GM12878 (cell line): ENCODE data around the gene ESYT2. TPM values are rescaled to one million over a fixed set of nuclear protein-coding genes. Genes with fewer than 3 reads are reported as not detected.

Experiments used
- ATAC-seq: fragments of 200-7000 bp; cut with Tn5 transposase; 3 replicates; pipeline ENCODE4 v1.9.1; 2020; ENCODE audit warnings: mild to moderate bottlenecking, moderate library complexity
- BruUV-seq: library from RNA; stranded (reverse); fragments of 400-500 nt; replicated peaks from 2 replicates; lab custom pipeline; 2021; lab: Mats Ljungman, UMichigan
- CTCF ChIA-PET: fragments of 300-600 bp; sonication (Branson Sonifier 250); formaldehyde crosslinking; extraction: SDS; loops from one replicate; lab custom pipeline; 2021; ENCODE audit warnings: inconsistent platforms; lab: Yijun Ruan, JAX
- POLR2A ChIA-PET: fragments of 350-600 bp; formaldehyde crosslinking; extraction: SDS; loops from one replicate; lab custom pipeline; 2021; ENCODE audit warnings: inconsistent platforms; lab: Charles Lee
- RAD21 ChIA-PET: fragments of 300-600 bp; sonication (Branson Sonifier 250); formaldehyde crosslinking; loops from one replicate; lab custom pipeline; 2023; ENCODE audit warnings: antibody characterized with exemption; ENCODE audit not compliant: unreplicated experiment; lab: Charles Lee
- SMC1A ChIA-PET: fragments of 300-600 bp; sonication (Branson Sonifier 250); formaldehyde crosslinking; loops from one replicate; lab custom pipeline; 2023; ENCODE audit not compliant: unreplicated experiment, uncharacterized antibody; lab: Charles Lee
- DNase-seq: peaks from one replicate; pipeline ENCODE4 v3.0.0-alpha.2; 2011; ENCODE audit warnings: low read depth, low spot score
- FAIRE-seq: peaks from 3 replicates; lab custom pipeline; 2011; peaks lifted over from hg19 to GRCh38; lab: Jason Lieb, UNC
- H2AFZ ChIP-seq: 2 replicates; pipeline ENCODE4 v1.6.0; 2011; ENCODE audit warnings: low read depth, low read length, control low read depth; ENCODE audit not compliant: control insufficient read depth
- H3K27ac ChIP-seq: 2 replicates; pipeline ENCODE4 v1.5.1; 2011; ENCODE audit warnings: control low read depth; ENCODE audit not compliant: control insufficient read depth, insufficient read depth
- H3K27me3 ChIP-seq, 2 experiments: replicated peaks in 1 of 2; 2 replicates each; pipeline versions ENCODE4 v1.6.0 to v1.6.1; 2011; ENCODE audit warnings: low read length in 1 of 2; ENCODE audit not compliant: control insufficient read depth in 2 of 2, insufficient read depth in 2 of 2
- H3K36me3 ChIP-seq, 2 experiments: 2 replicates each; pipeline ENCODE4 v1.5.1; 2011; ENCODE audit warnings: low read length in 1 of 2; ENCODE audit not compliant: control insufficient read depth in 2 of 2, insufficient read depth in 2 of 2
- H3K4me1 ChIP-seq: 2 replicates; pipeline ENCODE4 v1.6.1; 2011; ENCODE audit warnings: mild to moderate bottlenecking, low read length, moderate library complexity, mixed read lengths; ENCODE audit not compliant: control insufficient read depth, insufficient read depth
- H3K4me2 ChIP-seq: 2 replicates; pipeline ENCODE4 v1.6.0; 2011; ENCODE audit warnings: control low read depth; ENCODE audit not compliant: control insufficient read depth, insufficient read depth
- H3K4me3 ChIP-seq: fragments of 200-600 bp; sonication (generic); 2 replicates; pipeline ENCODE4 v1.5.1; 2016
- H3K79me2 ChIP-seq: 2 replicates; pipeline ENCODE4 v1.6.0; 2011; ENCODE audit warnings: low read length; ENCODE audit not compliant: control insufficient read depth, insufficient read depth
- H3K9ac ChIP-seq: 2 replicates; pipeline ENCODE4 v1.8.0; 2011; ENCODE audit warnings: low read length, control low read depth, mixed read lengths; ENCODE audit not compliant: control insufficient read depth, insufficient read depth
- H3K9me3 ChIP-seq: replicated peaks from 3 replicates; pipeline ENCODE4 v1.5.1; 2011; ENCODE audit warnings: mild to moderate bottlenecking, low read length; ENCODE audit not compliant: control insufficient read depth, insufficient read depth
- H4K20me1 ChIP-seq: 2 replicates; pipeline ENCODE4 v1.6.0; 2011; ENCODE audit not compliant: control insufficient read depth, insufficient read depth
- FOS ChIP-seq: IDR thresholded peaks from 3 replicates; pipeline ENCODE4 v1.6.1; 2011; ENCODE audit warnings: borderline replicate concordance; ENCODE audit not compliant: insufficient read length; ENCODE audit errors: extremely low read depth
- JUNB ChIP-seq: IDR thresholded peaks from 2 replicates; pipeline ENCODE4 v1.6.1; 2016; ENCODE audit warnings: antibody characterized with exemption, mild to moderate bottlenecking
- NBN ChIP-seq: fragments of 450-650 bp; IDR thresholded peaks from 2 replicates; pipeline ENCODE4 v1.6.1; 2016
- SMAD5 ChIP-seq: IDR thresholded peaks from 2 replicates; pipeline ENCODE4 v1.6.1; 2016; ENCODE audit warnings: antibody characterized with exemption, low read depth
- SMC3 ChIP-seq: IDR thresholded peaks from 2 replicates; pipeline ENCODE4 v1.6.1; 2011; ENCODE audit warnings: low read length, improper control_type of control experiment, borderline replicate concordance
- SP1 ChIP-seq: IDR thresholded peaks from one replicate; pipeline ENCODE4 v1.6.1; 2011; ENCODE audit warnings: low read depth, low read length
- whole genome bisulfite sequencing: methylation state at CpG from one replicate; pipeline ENCODE4 v1.1.6; 2016; ENCODE audit warnings: low lambda C conversion rate; ENCODE audit not compliant: insufficient replicate concordance, insufficient coverage; ENCODE audit errors: missing lambda C conversion rate; 5-methylcytosine and 5-hydroxymethylcytosine counted together
- in situ Hi-C: fragments of 300-500 bp; cut with MboI; formaldehyde crosslinking; loops from 9 replicates; pipeline ENCODE4 v1.14.3; 2018; ENCODE audit warnings: mixed read lengths
- intact Hi-C: fragments of 100-400 bp; cut with micrococcal nuclease; formaldehyde crosslinking; loops from one replicate; pipeline ENCODE4 v1.14.2; 2022; ENCODE audit not compliant: unreplicated experiment
- polyA plus RNA-seq, 11 experiments: library from polyadenylated mRNA; depleted of rRNA in 4 of 11; unstranded in 6 of 11; stranded (reverse) in 5 of 11; fragments of >200 nt; fragmentation: Nextera tagmentation in 4 of 11; fragmentation: Illumina TruSeq in 1 of 11; extraction: Ambion mirVana in 4 of 11; extraction: Trizol in 1 of 11; gene quantifications; 1 replicate in 1 of 11; 2 replicates in 10 of 11; pipeline versions ENCODE4 v1.2.1 to v1.2.3, GENCODE V29; 2011 to 2016; ENCODE audit warnings: inconsistent platforms in 2 of 11, missing spikeins in 2 of 11, low read depth in 1 of 11
- total RNA-seq, 4 experiments: library from RNA; depleted of rRNA in 3 of 4; stranded (reverse); fragments of >200 nt in 3 of 4; fragmentation: Illumina TruSeq in 1 of 4; extraction: Trizol in 1 of 4; gene quantifications; 2 replicates each; pipeline versions ENCODE4 v1.2.1 to v1.2.3, GENCODE V29; 2013 to 2021
- TF ChIP-seq, protein P1 (sequence below): IDR thresholded peaks from 2 replicates; pipeline ENCODE4 v1.6.1; 2012; ENCODE audit warnings: low read depth, low read length, improper control_type of control experiment
- TF ChIP-seq, protein P2 (sequence below): fragments of 450-650 bp; IDR thresholded peaks from 2 replicates; pipeline ENCODE4 v1.6.1; 2018; ENCODE audit warnings: mild to moderate bottlenecking, low read depth, moderate library complexity; ENCODE audit not compliant: partially characterized antibody
- TF ChIP-seq, protein P3 (sequence below): fragments of 450-650 bp; IDR thresholded peaks from 2 replicates; pipeline ENCODE4 v1.6.1; 2016; ENCODE audit warnings: mild to moderate bottlenecking, moderate library complexity, borderline replicate concordance
- TF ChIP-seq, protein P4 (sequence below): IDR thresholded peaks from 2 replicates; pipeline ENCODE4 v1.6.1; 2011; ENCODE audit warnings: mild to moderate bottlenecking, low read depth, low read length, moderate library complexity; ENCODE audit not compliant: insufficient replicate concordance
- TF ChIP-seq, protein P5 (sequence below): fragments of 150-350 bp; IDR thresholded peaks from 2 replicates; pipeline ENCODE4 v1.6.1; 2014; ENCODE audit warnings: mild to moderate bottlenecking, low read depth, low read length
- TF ChIP-seq, protein P6 (sequence below): IDR thresholded peaks from 2 replicates; pipeline ENCODE4 v1.6.1; 2012; ENCODE audit warnings: low read length, inconsistent platforms

Gene ESYT2
- total and polyA plus RNA-seq, 10 of the 15 experiments (the other 5 are each of a cell fraction or from before 2014, with no cell fraction given): 1.9 to 44.6 (median 21.4) TPM

DNA sequence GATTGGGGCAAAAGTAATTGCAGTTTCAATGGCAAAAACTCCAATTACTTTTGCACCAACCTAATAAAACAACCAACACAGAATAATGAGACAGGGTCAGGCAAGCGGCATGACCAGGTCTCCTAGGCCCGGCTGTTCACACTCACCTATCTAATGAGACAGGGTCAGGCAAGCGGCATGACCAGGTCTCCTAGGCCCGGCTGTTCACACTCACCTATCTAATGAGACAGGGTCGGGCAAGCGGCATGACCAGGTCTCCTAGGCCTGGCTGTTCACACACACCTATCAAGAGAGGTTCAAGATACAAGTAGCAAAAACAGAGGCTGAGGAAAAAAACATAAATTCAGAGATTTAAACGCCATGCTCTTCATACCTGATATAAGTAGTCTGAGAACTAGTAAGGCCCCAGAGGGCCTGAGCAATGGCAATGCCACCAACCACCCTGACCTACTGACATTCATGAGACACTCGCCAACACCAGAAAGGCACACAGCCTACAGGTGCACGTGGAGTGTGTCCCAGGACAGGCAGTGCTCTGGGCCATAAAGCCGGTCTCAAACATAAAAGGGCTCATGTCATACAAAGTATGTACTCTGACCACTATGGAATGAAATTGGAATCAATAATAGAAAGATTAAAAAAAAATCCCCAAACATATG, 84.1 kb downstream of the ESYT2 start:
- in situ Hi-C loops: no loop called here
- Histone ChIP-seq H3K27ac (no peak overlapping the region), H3K4me2 (no peak overlapping the region), H3K9ac (no peak overlapping the region), H2AFZ (no peak overlapping the region), H3K79me2 (no peaks in the 10 kb centered on the region), H3K4me1 (no peaks in the 10 kb centered on the region), H3K27me3 (no peaks in the 10 kb centered on the region), H3K4me3 (no peak overlapping the region), H3K9me3 (no peaks in the 10 kb centered on the region), H3K36me3 (peaks cover 10 to 11% of the 10 kb centered on the region in 2 experiments; a peak in 3 of 4 replicates), H4K20me1 (no peaks in the 10 kb centered on the region)
- ChIA-PET CTCF (no interaction called here), POLR2A (interaction anchor here (0.7 kb wide), 1 partner anchor 16 kb away, joined by 3 read pairs; no protein-coding TSS in a partner anchor), RAD21 (no interaction called here), SMC1A (no interaction called here)
- TF ChIP-seq, protein P1, sequence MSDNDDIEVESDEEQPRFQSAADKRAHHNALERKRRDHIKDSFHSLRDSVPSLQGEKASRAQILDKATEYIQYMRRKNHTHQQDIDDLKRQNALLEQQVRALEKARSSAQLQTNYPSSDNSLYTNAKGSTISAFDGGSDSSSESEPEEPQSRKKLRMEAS: no peak
- TF ChIP-seq FOS: no peak
- TF ChIP-seq SP1: no peak
- TF ChIP-seq, protein P2, sequence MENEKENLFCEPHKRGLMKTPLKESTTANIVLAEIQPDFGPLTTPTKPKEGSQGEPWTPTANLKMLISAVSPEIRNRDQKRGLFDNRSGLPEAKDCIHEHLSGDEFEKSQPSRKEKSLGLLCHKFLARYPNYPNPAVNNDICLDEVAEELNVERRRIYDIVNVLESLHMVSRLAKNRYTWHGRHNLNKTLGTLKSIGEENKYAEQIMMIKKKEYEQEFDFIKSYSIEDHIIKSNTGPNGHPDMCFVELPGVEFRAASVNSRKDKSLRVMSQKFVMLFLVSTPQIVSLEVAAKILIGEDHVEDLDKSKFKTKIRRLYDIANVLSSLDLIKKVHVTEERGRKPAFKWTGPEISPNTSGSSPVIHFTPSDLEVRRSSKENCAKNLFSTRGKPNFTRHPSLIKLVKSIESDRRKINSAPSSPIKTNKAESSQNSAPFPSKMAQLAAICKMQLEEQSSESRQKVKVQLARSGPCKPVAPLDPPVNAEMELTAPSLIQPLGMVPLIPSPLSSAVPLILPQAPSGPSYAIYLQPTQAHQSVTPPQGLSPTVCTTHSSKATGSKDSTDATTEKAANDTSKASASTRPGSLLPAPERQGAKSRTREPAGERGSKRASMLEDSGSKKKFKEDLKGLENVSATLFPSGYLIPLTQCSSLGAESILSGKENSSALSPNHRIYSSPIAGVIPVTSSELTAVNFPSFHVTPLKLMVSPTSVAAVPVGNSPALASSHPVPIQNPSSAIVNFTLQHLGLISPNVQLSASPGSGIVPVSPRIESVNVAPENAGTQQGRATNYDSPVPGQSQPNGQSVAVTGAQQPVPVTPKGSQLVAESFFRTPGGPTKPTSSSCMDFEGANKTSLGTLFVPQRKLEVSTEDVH: no peak
- TF ChIP-seq, protein P3, sequence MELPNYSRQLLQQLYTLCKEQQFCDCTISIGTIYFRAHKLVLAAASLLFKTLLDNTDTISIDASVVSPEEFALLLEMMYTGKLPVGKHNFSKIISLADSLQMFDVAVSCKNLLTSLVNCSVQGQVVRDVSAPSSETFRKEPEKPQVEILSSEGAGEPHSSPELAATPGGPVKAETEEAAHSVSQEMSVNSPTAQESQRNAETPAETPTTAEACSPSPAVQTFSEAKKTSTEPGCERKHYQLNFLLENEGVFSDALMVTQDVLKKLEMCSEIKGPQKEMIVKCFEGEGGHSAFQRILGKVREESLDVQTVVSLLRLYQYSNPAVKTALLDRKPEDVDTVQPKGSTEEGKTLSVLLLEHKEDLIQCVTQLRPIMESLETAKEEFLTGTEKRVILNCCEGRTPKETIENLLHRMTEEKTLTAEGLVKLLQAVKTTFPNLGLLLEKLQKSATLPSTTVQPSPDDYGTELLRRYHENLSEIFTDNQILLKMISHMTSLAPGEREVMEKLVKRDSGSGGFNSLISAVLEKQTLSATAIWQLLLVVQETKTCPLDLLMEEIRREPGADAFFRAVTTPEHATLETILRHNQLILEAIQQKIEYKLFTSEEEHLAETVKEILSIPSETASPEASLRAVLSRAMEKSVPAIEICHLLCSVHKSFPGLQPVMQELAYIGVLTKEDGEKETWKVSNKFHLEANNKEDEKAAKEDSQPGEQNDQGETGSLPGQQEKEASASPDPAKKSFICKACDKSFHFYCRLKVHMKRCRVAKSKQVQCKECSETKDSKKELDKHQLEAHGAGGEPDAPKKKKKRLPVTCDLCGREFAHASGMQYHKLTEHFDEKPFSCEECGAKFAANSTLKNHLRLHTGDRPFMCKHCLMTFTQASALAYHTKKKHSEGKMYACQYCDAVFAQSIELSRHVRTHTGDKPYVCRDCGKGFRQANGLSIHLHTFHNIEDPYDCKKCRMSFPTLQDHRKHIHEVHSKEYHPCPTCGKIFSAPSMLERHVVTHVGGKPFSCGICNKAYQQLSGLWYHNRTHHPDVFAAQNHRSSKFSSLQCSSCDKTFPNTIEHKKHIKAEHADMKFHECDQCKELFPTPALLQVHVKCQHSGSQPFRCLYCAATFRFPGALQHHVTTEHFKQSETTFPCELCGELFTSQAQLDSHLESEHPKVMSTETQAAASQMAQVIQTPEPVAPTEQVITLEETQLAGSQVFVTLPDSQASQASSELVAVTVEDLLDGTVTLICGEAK: no peak
- no peak for TF ChIP-seq SMAD5
- TF ChIP-seq JUNB: no peak
- TF ChIP-seq SMC3: no peak
- TF ChIP-seq, protein P4, sequence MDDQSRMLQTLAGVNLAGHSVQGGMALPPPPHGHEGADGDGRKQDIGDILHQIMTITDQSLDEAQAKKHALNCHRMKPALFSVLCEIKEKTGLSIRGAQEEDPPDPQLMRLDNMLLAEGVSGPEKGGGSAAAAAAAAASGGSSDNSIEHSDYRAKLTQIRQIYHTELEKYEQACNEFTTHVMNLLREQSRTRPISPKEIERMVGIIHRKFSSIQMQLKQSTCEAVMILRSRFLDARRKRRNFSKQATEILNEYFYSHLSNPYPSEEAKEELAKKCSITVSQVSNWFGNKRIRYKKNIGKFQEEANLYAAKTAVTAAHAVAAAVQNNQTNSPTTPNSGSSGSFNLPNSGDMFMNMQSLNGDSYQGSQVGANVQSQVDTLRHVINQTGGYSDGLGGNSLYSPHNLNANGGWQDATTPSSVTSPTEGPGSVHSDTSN: no peak
- TF ChIP-seq, protein P5, sequence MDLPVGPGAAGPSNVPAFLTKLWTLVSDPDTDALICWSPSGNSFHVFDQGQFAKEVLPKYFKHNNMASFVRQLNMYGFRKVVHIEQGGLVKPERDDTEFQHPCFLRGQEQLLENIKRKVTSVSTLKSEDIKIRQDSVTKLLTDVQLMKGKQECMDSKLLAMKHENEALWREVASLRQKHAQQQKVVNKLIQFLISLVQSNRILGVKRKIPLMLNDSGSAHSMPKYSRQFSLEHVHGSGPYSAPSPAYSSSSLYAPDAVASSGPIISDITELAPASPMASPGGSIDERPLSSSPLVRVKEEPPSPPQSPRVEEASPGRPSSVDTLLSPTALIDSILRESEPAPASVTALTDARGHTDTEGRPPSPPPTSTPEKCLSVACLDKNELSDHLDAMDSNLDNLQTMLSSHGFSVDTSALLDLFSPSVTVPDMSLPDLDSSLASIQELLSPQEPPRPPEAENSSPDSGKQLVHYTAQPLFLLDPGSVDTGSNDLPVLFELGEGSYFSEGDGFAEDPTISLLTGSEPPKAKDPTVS: no peak
- TF ChIP-seq, protein P6, sequence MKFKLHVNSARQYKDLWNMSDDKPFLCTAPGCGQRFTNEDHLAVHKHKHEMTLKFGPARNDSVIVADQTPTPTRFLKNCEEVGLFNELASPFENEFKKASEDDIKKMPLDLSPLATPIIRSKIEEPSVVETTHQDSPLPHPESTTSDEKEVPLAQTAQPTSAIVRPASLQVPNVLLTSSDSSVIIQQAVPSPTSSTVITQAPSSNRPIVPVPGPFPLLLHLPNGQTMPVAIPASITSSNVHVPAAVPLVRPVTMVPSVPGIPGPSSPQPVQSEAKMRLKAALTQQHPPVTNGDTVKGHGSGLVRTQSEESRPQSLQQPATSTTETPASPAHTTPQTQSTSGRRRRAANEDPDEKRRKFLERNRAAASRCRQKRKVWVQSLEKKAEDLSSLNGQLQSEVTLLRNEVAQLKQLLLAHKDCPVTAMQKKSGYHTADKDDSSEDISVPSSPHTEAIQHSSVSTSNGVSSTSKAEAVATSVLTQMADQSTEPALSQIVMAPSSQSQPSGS: no peak
- no peak for TF ChIP-seq NBN
- DNase-seq (no peak), FAIRE-seq (no peak), ATAC-seq (no peak)
- BruUV-seq: no TSS peak
- WGBS: 81% methylated on average over 10 of the region's 10 CpGs
- intact Hi-C loops: no loop called here
